Inflammatory macrophage treated with lipopolysaccharide for 1 hour (primary cell): ENCODE measurements around the gene CCDC141.
"Not testable (repeated sequence)": the region's sequence is repeated elsewhere in the genome, so short reads cannot be mapped to it uniquely, and the experiment has no call there.

Source experiments
- DNase-seq, 2 donors: peaks; one replicate each; pipeline ENCODE4 v3.0.0-alpha.2; 2020 to 2022

The CCDC141 gene

GRCh38 chr2:179049546-179050311, at the start of gene CCDC141:
Gene CCDC141, minus strand, starts transcription at chr2:179050137. Its CDS starts 196 bp downstream, at chr2:179049941.
- no peak for DNase-seq

GRCh38 chr2:179098080-179098689, 48.2 kb upstream of the CCDC141 start:
- no peak for DNase-seq

GRCh38 chr2:179097131-179097530, 47.2 kb upstream of the CCDC141 start:
- DNase-seq = no peak

- DNase-seq = no peak
These were observed 46.2 kb upstream of the CCDC141 start for GRCh38 chr2:179096090-179096489.

GRCh38 chr2:179092912-179093311, 43.0 kb upstream of the CCDC141 start:
- DNase-seq = not testable (repeated sequence)

GRCh38 chr2:179082697-179083096, 32.8 kb upstream of the CCDC141 start:
- DNase-seq = no peak

GRCh38 chr2:179081954-179082353, 32.0 kb upstream of the CCDC141 start:
- no peak for DNase-seq

- DNase-seq = no peak
These were observed 22.6 kb upstream of the CCDC141 start for GRCh38 chr2:179072527-179072926.

- DNase-seq = no peak
These were observed 21.9 kb upstream of the CCDC141 start for GRCh38 chr2:179071810-179072355.

- DNase-seq = no peak
These were observed 21.0 kb upstream of the CCDC141 start for GRCh38 chr2:179070895-179071294.

GRCh38 chr2:179069685-179070084, 19.7 kb upstream of the CCDC141 start:
- no peak for DNase-seq

- no peak for DNase-seq
These were observed 19.2 kb upstream of the CCDC141 start for GRCh38 chr2:179068991-179069643.

- no peak for DNase-seq
These were observed 9.2 kb upstream of the CCDC141 start for GRCh38 chr2:179059026-179059700.

GRCh38 chr2:179057737-179058136, 7.8 kb upstream of the CCDC141 start:
- DNase-seq = no peak

GRCh38 chr2:179053568-179053967, 3.6 kb upstream of the CCDC141 start:
- not testable (repeated sequence) for DNase-seq

GRCh38 chr2:179051250-179051649, 1.3 kb upstream of the CCDC141 start:
- DNase-seq = no peak

- DNase-seq = no peak
These were observed 818 bp upstream of the CCDC141 start for GRCh38 chr2:179050755-179051154.

- no peak for DNase-seq
These were observed 763 bp downstream of the CCDC141 start for GRCh38 chr2:179049203-179049545.

GRCh38 chr2:179048099-179048498, 1.8 kb downstream of the CCDC141 start:
- DNase-seq = no peak

GRCh38 chr2:179045602-179046001, 4.3 kb downstream of the CCDC141 start:
- DNase-seq = not testable (repeated sequence)

GRCh38 chr2:179044500-179044899, 5.4 kb downstream of the CCDC141 start:
- no peak for DNase-seq

GRCh38 chr2:179037807-179038206, 12.1 kb downstream of the CCDC141 start:
- no peak for DNase-seq

- DNase-seq = no peak
These were observed 13.5 kb downstream of the CCDC141 start for GRCh38 chr2:179036353-179036905.
